ENCODE measurements around the gene SERTAD1. TPM values are rescaled to one million over a fixed set of nuclear protein-coding genes. Genes with fewer than 3 reads are reported as not detected.
"Not testable (repeated sequence)": the region's sequence is repeated elsewhere in the genome, so short reads cannot be mapped to it uniquely, and the experiment has no call there.

The SERTAD1 gene
- total RNA-seq, 1 donor from 2014 or later, result 3.6 TPM

GRCh38 chr19:40413291-40413845 lies 12.4 kb downstream of the SERTAD1 start, which contains the start of gene PRX:
TSS of gene PRX (minus strand) at chr19:40413378. CDS start at chr19:40407932, 5,446 bp downstream.
- Mint-ChIP-seq H3K4me1 (ENCODE audit: low read depth, unreplicated experiment) (peaks cover 14% of the 10 kb centered on the region), H3K4me3 (ENCODE audit: unreplicated experiment) (peak within 1 kb of the TSS; percentile 71), H3K9me3 (ENCODE audit: unreplicated experiment) (peaks cover 4% of the 10 kb centered on the region)

DNA sequence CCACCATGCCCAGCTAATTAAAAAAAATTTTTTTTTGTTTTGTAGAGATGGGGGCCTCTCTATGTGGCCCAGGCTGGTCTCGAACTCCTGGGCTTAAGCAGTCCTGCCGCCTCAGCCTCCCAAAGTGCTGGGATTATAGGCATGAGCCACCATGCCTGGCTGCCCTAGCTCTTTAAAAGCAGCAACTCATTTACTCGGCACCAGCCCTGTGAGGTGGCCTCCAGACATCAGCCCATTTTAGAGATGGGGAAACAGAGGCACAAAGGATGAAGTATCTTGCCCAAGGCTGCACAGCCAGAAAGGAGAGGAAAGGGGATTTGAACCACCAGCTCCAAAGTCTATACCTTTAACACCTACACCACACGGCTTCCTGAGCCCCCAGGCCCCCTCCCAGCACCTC lies 12.9 kb downstream of the SERTAD1 start:
- Mint-ChIP-seq H3K27ac (ENCODE audit: unreplicated experiment) (no peak overlapping the region), H3K27me3 (ENCODE audit: unreplicated experiment) (no peaks in the 10 kb centered on the region), H3K9me3 (ENCODE audit: unreplicated experiment) (peaks cover 4% of the 10 kb centered on the region), H3K4me3 (ENCODE audit: unreplicated experiment) (peak overlapping the region; percentile 30), H3K4me1 (ENCODE audit: low read depth, unreplicated experiment) (peaks cover 12% of the 10 kb centered on the region), H3K36me3 (ENCODE audit: unreplicated experiment) (no peaks in the 10 kb centered on the region)
- DNase-seq, result no peak
- TF ChIP-seq CTCF (IDR thresholded peaks at IDR 0.05; ENCODE audit: partially characterized antibody, unreplicated experiment), result no peak

More at GRCh38 chr19:40413291-40413845, 12.4 kb downstream of the SERTAD1 start, which contains the start of gene PRX:
- Mint-ChIP-seq H3K27me3 (ENCODE audit: unreplicated experiment) (no peaks in the 10 kb centered on the region), H3K27ac (ENCODE audit: unreplicated experiment) (no peak within 1 kb of the TSS), H3K36me3 (ENCODE audit: unreplicated experiment) (no peaks in the 10 kb centered on the region)
- TF ChIP-seq CTCF (IDR thresholded peaks at IDR 0.05; ENCODE audit: partially characterized antibody, unreplicated experiment), result no peak
- DNase-seq, result peak; percentile 76

GRCh38 chr19:40411958-40412499 lies 13.8 kb downstream of the SERTAD1 start:
- H3K27me3 Mint-ChIP-seq (ENCODE audit: unreplicated experiment), result no peaks in the 10 kb centered on the region
- no peak for DNase-seq
- no peak overlapping the region for H3K4me3 Mint-ChIP-seq (ENCODE audit: unreplicated experiment)
- peaks cover 7% of the 10 kb centered on the region for H3K4me1 Mint-ChIP-seq (ENCODE audit: low read depth, unreplicated experiment)
- TF ChIP-seq CTCF (IDR thresholded peaks at IDR 0.05; ENCODE audit: partially characterized antibody, unreplicated experiment), result no peak
- peaks cover 4% of the 10 kb centered on the region for H3K9me3 Mint-ChIP-seq (ENCODE audit: unreplicated experiment)
- H3K36me3 Mint-ChIP-seq (ENCODE audit: unreplicated experiment), result no peaks in the 10 kb centered on the region
- H3K27ac Mint-ChIP-seq (ENCODE audit: unreplicated experiment), result no peak overlapping the region

- H3K27me3 Mint-ChIP-seq (ENCODE audit: unreplicated experiment), result no peaks in the 10 kb centered on the region
- no peak for TF ChIP-seq CTCF (IDR thresholded peaks at IDR 0.05; ENCODE audit: partially characterized antibody, unreplicated experiment)
- H3K27ac Mint-ChIP-seq (ENCODE audit: unreplicated experiment), result no peak overlapping the region
- H3K4me1 Mint-ChIP-seq (ENCODE audit: low read depth, unreplicated experiment), result peaks cover 5% of the 10 kb centered on the region
- peaks cover 1% of the 10 kb centered on the region for H3K9me3 Mint-ChIP-seq (ENCODE audit: unreplicated experiment)
- no peaks in the 10 kb centered on the region for H3K36me3 Mint-ChIP-seq (ENCODE audit: unreplicated experiment)
- H3K4me3 Mint-ChIP-seq (ENCODE audit: unreplicated experiment), result no peak overlapping the region
- no peak for DNase-seq
Observed at GRCh38 chr19:40411125-40411842, 14.5 kb downstream of the SERTAD1 start.

DNA sequence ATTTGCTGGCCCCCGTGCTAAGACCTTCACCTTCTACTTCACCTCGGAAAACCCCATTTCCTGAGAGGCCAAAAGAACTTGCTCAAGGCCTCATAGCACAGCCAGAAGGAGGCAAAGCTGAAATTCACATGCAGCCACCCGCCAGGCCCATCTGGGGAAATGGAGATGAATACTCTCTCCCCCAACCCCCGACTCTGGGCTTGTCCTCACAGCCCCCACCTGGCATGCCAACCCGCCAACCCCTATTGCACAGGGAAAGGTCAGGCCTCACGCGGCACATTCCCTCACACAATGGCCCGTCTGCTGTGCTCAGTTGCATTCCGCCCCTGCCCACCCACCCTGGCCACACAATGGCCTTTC lies 15.8 kb downstream of the SERTAD1 start:
- no peak for TF ChIP-seq CTCF (IDR thresholded peaks at IDR 0.05; ENCODE audit: partially characterized antibody, unreplicated experiment)
- no peak overlapping the region for H3K27ac Mint-ChIP-seq (ENCODE audit: unreplicated experiment)
- peaks cover 1% of the 10 kb centered on the region for H3K27me3 Mint-ChIP-seq (ENCODE audit: unreplicated experiment)
- DNase-seq, result no peak
- peaks cover 5% of the 10 kb centered on the region for H3K4me1 Mint-ChIP-seq (ENCODE audit: low read depth, unreplicated experiment)
- H3K36me3 Mint-ChIP-seq (ENCODE audit: unreplicated experiment), result no peaks in the 10 kb centered on the region
- H3K9me3 Mint-ChIP-seq (ENCODE audit: unreplicated experiment), result peaks cover 2% of the 10 kb centered on the region
- H3K4me3 Mint-ChIP-seq (ENCODE audit: unreplicated experiment), result no peak overlapping the region

- not testable (repeated sequence) for H3K36me3 Mint-ChIP-seq (ENCODE audit: unreplicated experiment); H3K4me1 Mint-ChIP-seq (ENCODE audit: low read depth, unreplicated experiment); H3K27ac Mint-ChIP-seq (ENCODE audit: unreplicated experiment); H3K9me3 Mint-ChIP-seq (ENCODE audit: unreplicated experiment); DNase-seq; H3K27me3 Mint-ChIP-seq (ENCODE audit: unreplicated experiment); H3K4me3 Mint-ChIP-seq (ENCODE audit: unreplicated experiment)
Observed at GRCh38 chr19:40408598-40408925, 17.2 kb downstream of the SERTAD1 start.
